ENCODE data around the gene ADRA2A.

DNA sequence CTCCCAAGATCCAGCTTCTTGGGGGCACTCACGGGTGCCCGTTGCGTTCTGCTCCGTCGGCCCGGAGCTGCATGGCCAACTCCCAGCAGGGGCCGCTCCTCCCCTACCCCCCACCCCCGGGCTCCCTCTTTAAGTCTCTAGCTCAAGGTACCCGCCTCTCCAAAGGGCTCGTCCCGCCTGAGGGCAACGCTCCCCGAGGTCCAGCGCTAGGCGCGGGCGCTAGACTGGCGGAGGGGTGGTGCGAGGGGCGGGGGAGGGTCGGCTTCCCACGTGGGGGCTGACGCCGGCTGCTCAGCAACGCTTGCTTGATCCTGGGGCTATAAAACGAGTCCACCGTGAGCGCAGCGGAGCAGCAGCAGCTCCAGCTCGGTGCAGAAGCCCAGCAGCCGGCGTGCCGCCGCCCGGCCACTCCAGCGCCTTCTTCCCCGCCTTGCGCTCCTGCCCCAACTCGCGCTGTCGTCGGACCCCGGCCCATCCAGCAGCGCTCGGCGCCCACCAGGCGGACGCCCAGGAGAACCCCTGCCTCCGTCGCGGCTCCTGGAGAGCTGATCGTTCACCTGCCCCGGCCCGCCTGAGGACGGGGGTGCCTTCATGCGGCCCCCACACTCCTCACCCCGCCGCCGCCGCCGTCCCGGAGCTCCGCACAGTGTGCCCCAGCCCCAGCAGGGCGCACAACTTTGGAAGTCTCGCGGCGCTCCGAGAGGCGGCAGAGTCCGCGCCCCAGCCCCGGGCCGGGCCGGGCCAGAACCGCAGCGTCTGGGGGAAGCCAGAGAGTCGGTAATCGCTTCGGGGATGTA is at the start of gene ADRA2A:
- TF ChIP-seq GATA3 (IDR thresholded peaks at IDR 0.05; ENCODE audit: low read depth, low read length), result no peak
- TF ChIP-seq GATA2 (IDR thresholded peaks at IDR 0.05; ENCODE audit: low read depth, low read length), result no peak

All from SH-SY5Y (cell line).